KBM-7 (cell line): ENCODE measurements around the gene KIF1A.

Experiments
- DNase-seq: peaks from one replicate; pipeline ENCODE4 v3.0.0-alpha.2; 2015
- in situ Hi-C: fragments of 300-500 bp; cut with MboI; formaldehyde crosslinking; loops from 2 replicates; pipeline ENCODE4 v1.14.3; 2020; ENCODE audit warnings: low sequenced_read_pairs, low pct_unique_long_range_greater_than_20kb, mixed read lengths

KIF1A gene, protein sequence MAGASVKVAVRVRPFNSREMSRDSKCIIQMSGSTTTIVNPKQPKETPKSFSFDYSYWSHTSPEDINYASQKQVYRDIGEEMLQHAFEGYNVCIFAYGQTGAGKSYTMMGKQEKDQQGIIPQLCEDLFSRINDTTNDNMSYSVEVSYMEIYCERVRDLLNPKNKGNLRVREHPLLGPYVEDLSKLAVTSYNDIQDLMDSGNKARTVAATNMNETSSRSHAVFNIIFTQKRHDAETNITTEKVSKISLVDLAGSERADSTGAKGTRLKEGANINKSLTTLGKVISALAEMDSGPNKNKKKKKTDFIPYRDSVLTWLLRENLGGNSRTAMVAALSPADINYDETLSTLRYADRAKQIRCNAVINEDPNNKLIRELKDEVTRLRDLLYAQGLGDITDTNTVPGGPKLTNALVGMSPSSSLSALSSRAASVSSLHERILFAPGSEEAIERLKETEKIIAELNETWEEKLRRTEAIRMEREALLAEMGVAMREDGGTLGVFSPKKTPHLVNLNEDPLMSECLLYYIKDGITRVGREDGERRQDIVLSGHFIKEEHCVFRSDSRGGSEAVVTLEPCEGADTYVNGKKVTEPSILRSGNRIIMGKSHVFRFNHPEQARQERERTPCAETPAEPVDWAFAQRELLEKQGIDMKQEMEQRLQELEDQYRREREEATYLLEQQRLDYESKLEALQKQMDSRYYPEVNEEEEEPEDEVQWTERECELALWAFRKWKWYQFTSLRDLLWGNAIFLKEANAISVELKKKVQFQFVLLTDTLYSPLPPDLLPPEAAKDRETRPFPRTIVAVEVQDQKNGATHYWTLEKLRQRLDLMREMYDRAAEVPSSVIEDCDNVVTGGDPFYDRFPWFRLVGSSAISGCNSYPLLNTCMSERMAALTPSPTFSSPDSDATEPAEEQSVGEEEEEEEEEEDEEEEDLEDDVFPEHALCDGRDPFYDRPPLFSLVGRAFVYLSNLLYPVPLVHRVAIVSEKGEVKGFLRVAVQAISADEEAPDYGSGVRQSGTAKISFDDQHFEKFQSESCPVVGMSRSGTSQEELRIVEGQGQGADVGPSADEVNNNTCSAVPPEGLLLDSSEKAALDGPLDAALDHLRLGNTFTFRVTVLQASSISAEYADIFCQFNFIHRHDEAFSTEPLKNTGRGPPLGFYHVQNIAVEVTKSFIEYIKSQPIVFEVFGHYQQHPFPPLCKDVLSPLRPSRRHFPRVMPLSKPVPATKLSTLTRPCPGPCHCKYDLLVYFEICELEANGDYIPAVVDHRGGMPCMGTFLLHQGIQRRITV (N-terminal part only)

GRCh38 chr2:240819858-240820606, at the start of gene KIF1A:
TSS of gene KIF1A (minus strand) at chr2:240820219. CDS start at chr2:240797752, 22,467 bp downstream.
- no peak for DNase-seq

GRCh38 chr2:240869109-240869955, 49.3 kb upstream of the KIF1A start:
- no peak for DNase-seq
- in situ Hi-C loops, result no loop called here

More at GRCh38 chr2:240819858-240820606, at the start of gene KIF1A:
- in situ Hi-C loops, result no loop called here

DNA sequence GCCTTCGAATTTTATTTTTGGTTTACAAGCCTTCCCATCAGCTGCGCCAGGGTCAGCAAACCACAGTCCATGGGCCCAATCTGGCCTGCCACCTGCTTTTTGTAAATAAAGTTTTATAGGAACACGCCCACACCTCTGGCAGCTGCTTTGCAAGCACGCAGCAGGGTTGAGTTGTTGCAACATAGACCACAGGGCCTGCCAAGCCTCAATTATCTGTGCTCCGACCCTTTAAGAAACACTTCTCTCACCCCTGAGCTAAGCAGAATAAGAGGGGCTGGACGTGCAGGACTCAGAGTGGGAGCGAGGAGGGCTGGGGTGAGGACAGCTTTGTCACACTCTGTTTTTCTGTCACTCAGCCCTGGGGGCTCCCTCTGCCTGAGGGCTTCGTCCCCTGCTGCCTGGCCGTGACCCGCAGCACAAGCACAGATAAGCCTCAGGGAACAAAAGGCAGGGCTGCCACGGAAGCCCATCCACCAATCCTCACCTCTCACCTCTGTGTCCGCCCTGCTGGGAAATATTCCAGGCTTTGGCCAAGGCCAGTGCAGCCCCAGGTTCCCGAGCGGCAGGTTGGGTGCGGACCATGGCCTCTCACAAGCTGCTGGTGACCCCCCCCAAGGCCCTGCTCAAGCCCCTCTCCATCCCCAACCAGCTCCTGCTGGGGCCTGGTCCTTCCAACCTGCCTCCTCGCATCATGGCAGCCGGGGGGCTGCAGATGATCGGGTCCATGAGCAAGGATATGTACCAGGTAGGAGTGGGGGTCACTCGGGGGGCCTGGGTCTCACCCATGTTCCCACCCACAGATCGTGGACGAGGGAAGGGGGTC, 48.5 kb upstream of the KIF1A start, which contains the start of gene AGXT:
Gene AGXT, plus strand, starts transcription at position 539 of the 823 bp plus-strand sequence. Its CDS starts 42 bp downstream, at position 581.
- in situ Hi-C loops, result no loop called here
- DNase-seq, result peak; percentile 27

GRCh38 chr2:240865391-240865790, 45.4 kb upstream of the KIF1A start:
- in situ Hi-C loops, result no loop called here
- DNase-seq, result peak; percentile 52

DNA sequence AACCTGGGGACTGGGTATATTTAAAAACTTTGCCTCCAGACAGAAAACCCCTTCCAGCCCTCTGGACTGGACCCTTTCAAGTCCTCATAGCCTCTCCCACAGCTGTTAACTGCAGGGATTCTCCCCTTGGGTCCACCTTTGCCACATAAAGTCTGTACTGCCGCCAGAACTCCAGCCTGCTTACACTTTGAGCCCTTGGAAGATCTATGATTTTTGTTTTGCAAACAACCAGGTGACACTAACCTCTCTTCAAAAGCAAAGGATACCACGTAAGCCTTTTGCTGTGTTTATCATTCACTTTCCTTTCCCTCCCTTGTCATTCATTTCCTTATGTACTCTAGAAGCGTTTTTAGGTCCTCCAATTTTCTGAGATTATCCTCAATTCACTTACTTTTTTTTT, 44.5 kb upstream of the KIF1A start:
- no peak for DNase-seq
- in situ Hi-C loops, result no loop called here

- no peak for DNase-seq
- in situ Hi-C loops, result no loop called here
These were observed 41.5 kb upstream of the KIF1A start for GRCh38 chr2:240861547-240861946.

DNA sequence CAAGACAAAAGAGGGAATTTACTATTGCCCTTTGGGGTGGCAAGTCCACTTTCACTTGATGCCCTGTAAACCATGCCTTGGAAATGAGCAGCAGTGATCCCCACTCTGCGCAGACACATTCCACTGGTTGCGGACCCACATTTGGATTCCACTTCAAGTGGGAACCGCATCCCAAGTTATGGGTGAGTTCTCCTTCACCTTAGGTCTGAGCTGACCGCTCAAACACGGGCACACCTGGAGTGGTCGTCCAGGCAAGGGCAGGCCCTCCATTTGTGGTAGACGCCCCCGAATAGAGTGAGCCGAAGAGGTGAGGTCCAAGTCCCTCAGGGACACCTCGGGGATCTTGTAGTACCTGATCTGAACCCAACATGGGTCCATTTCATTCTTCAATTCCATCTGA, 38.9 kb upstream of the KIF1A start:
- in situ Hi-C loops, result no loop called here
- DNase-seq, result no peak

DNA sequence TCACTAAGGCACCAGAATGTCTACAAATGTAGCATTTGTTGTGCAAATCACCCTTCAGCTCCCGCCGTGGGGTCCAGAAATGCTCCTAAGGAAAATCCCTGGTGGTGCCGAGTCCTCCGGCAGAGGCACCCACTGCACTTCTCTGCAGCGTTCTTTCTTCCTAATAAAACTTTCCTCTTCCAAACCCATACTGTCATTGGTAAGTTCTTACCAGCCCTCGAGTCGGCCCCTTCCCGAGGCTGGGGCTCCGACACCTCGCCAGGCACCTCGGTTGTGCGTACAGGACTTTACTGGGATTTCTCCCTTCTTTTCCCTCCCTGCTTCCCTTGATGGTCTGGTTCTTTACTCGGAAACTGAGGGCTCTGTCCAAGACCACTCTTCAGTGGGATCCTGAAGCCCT, 38.3 kb upstream of the KIF1A start:
- DNase-seq, result no peak
- in situ Hi-C loops, result no loop called here

GRCh38 chr2:240857039-240858008, 37.3 kb upstream of the KIF1A start:
- no peak for DNase-seq
- in situ Hi-C loops, result no loop called here

DNA sequence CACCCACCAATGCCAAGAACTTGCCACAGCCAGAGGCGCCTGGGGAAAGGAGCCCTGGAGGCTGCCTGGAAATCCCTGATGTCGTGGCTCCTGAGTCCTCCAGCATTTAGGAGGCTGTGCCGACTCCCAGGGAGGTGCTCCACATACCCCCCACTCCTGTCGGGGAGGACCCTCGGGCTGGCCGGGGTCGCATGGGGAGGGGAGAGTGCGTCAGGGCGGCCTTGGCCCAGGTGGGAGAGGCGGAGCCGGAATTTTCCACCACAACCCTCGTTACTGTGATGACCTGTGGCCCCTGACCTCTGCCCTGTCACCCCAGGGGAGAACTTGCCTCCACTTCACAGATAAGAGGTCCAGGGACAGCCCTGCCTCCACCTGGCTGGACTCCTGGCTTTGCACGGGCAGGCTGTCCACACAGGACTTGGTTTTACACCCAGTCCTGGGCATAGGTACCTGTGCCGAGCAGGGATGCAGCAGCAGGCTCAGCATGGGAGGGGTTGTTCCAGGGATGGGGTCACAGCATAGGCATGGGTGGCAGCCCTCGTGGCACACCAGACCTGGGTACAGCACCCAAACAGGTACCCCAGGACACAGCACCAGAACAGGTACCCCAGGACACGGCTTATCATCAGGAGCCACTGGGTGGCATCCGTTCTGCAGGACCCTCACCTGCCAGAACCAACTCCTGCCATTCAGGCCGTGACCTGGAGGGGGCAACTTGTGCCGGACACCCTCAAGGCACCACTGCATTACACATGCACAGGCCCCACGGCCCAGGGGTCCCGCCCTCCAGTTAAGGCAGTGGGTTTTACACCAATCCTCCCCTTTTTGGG, 36.3 kb upstream of the KIF1A start:
- DNase-seq, result no peak
- in situ Hi-C loops, result no loop called here

DNA sequence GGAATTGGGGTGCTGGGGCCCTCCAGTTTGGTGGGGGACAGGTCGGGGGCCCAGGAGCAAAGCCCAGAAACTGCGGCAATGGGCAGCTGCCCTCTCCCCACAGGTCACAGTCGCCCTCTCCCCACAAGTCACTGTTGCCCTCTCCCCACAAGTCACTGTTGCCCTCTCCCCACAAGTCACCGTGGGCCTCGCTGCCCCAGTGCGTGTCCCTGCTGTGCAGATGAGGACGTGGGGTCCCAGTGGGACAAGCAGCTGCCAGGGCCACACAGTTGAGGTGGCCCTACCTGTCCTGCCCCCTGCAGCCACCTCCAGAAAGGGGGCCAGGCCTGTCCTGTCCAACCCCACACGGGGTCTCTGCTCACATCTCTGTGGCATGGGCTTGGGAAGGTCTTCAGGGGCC, 35.7 kb upstream of the KIF1A start:
- in situ Hi-C loops, result no loop called here
- no peak for DNase-seq

DNA sequence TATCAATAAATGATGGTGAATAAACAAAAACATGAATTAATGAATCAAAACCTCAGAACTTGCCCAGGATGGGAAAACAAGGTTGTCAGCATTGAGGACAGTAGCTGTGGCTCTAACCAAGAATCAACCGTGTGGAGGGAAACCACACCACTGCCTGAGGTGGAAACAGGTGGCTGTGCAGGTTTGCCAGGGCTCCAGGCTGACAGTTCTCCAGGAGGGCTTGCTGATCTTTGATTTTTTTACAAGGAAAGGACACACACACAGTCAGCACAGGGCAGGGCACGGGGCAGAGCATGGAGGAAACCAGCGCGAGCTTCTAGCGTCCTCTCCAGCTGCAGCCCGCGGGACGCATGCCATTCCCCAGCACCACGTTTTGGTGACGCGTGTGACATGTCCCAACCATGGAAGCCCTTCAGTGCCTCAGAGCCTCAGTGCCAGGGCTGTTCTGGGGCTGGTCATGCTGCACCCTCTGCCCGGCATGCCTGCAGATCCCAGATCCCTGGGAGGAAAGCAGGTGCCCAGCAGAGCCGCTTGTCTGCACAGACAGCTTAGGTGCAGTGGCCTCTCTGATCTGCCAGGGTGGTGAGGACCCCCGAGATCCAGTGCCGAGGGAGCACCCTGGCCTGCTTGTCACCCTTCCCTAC, 32.8 kb upstream of the KIF1A start:
- in situ Hi-C loops, result no loop called here
- no peak for DNase-seq

- in situ Hi-C loops, result no loop called here
- peak; percentile 87 for DNase-seq
These were observed 31.3 kb upstream of the KIF1A start for GRCh38 chr2:240851078-240851991.

- in situ Hi-C loops, result no loop called here
- no peak for DNase-seq
These were observed 30.7 kb upstream of the KIF1A start for GRCh38 chr2:240850756-240851077.
